ENCODE measurements around the gene MYCBP2. TPM values are rescaled to one million over a fixed set of nuclear protein-coding genes. Genes with fewer than 3 reads are reported as not detected.
"Not testable (repeated sequence)": the region's sequence is repeated elsewhere in the genome, so short reads cannot be mapped to it uniquely, and the experiment has no call there.

MYCBP2 gene
- polyA plus RNA-seq, 1 of the 3 experiments (the other 2 are of a cell fraction), result 18.5 TPM

DNA sequence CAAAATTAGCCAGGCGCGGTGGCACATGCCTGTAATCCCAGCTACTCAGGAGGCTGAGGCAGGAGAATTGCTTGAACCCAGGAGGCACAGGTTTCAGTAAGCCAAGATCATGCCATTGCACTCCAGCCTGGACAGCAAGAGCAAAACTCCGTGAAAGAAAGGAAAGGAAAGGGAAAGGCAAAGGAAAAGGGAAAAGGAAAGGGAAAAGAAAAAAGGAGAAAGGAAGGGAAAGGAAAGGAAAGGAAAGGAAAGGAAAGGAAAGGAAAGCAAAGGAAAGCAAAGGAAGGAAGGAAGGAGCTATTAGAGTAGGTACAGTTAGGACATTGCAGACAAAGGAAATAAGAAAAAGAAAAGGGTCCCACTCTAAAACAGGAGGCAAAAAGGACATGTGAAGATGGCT, 41.3 kb downstream of the MYCBP2 start:
- H3F3A ChIP-seq (replicated peaks; ENCODE audit: insufficient read depth); H4K20me1 ChIP-seq (ENCODE audit: insufficient read depth); DNase-seq; CTCF ChIA-PET; H3K79me2 ChIP-seq (ENCODE audit: insufficient read depth); H3K9me2 ChIP-seq; H3K27me3 ChIP-seq (ENCODE audit: insufficient read depth); H3K9me3 ChIP-seq; H2AFZ ChIP-seq (ENCODE audit: low read depth); H3K4me3 ChIP-seq (ENCODE audit: low read depth in 2 of 2, low read length in 1 of 2); POLR2A ChIA-PET; H3K36me3 ChIP-seq (replicated peaks in 1 of 2; ENCODE audit: control insufficient read depth in 1 of 2, insufficient read depth in 2 of 2, low read length in 1 of 2); H3K9ac ChIP-seq; H3K4me1 ChIP-seq (ENCODE audit: control insufficient read depth in 1 of 2, insufficient read depth in 2 of 2, low read depth in 1 of 2, low read length in 1 of 2); H3K27ac ChIP-seq (ENCODE audit: low read depth in 2 of 2, low read length in 1 of 2); H3K4me2 ChIP-seq: not testable (repeated sequence)
- 90% methylated on average over 3 of the region's 3 CpGs for WGBS (ENCODE audit: low lambda C conversion rate)

DNA sequence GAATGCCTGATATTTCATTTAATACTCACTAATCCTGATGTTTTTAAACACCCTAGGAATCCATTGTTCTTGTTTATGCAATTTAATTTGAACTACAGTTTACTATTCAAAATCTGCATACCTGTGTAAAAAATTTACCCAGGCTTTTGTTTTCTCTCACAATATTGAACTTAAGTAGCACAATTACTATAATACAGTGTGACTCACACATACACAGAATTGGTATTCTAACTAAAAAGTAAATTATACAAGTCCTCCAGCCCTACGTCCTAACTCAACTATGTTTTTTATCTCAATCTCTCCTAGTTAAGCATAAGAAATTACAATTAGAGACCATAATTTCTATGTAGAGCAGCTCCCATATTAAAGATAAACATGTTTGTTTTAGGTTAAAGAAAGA, 41.8 kb downstream of the MYCBP2 start:
- CTCF ChIA-PET, result no interaction called here
- H3K27ac ChIP-seq (ENCODE audit: low read depth in 2 of 2, low read length in 1 of 2), result no peak overlapping the region
- no peaks in the 10 kb centered on the region for H3K9me3 ChIP-seq
- no peaks in the 10 kb centered on the region for H3K9me2 ChIP-seq
- 96% methylated on average over 1 of the region's 1 CpG for WGBS (ENCODE audit: low lambda C conversion rate)
- H3K4me2 ChIP-seq, result no peak overlapping the region
- no peaks in the 10 kb centered on the region for H3K79me2 ChIP-seq (ENCODE audit: insufficient read depth)
- no peak for TF ChIP-seq GABPA (IDR thresholded peaks at IDR 0.05; ENCODE audit: low read depth)
- TF ChIP-seq FOXM1 (IDR thresholded peaks at IDR 0.05; ENCODE audit: low read depth), result no peak
- no peak for TF ChIP-seq CHD2 (IDR thresholded peaks at IDR 0.05; ENCODE audit: low read length, partially characterized antibody)
- no peak for TF ChIP-seq MXI1 (IDR thresholded peaks at IDR 0.05; ENCODE audit: low read depth, low read length)
- TF ChIP-seq, protein P1, sequence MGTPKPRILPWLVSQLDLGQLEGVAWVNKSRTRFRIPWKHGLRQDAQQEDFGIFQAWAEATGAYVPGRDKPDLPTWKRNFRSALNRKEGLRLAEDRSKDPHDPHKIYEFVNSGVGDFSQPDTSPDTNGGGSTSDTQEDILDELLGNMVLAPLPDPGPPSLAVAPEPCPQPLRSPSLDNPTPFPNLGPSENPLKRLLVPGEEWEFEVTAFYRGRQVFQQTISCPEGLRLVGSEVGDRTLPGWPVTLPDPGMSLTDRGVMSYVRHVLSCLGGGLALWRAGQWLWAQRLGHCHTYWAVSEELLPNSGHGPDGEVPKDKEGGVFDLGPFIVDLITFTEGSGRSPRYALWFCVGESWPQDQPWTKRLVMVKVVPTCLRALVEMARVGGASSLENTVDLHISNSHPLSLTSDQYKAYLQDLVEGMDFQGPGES (IDR thresholded peaks at IDR 0.05; ENCODE audit: low read depth, low read length), result no peak
- TF ChIP-seq, protein P2, sequence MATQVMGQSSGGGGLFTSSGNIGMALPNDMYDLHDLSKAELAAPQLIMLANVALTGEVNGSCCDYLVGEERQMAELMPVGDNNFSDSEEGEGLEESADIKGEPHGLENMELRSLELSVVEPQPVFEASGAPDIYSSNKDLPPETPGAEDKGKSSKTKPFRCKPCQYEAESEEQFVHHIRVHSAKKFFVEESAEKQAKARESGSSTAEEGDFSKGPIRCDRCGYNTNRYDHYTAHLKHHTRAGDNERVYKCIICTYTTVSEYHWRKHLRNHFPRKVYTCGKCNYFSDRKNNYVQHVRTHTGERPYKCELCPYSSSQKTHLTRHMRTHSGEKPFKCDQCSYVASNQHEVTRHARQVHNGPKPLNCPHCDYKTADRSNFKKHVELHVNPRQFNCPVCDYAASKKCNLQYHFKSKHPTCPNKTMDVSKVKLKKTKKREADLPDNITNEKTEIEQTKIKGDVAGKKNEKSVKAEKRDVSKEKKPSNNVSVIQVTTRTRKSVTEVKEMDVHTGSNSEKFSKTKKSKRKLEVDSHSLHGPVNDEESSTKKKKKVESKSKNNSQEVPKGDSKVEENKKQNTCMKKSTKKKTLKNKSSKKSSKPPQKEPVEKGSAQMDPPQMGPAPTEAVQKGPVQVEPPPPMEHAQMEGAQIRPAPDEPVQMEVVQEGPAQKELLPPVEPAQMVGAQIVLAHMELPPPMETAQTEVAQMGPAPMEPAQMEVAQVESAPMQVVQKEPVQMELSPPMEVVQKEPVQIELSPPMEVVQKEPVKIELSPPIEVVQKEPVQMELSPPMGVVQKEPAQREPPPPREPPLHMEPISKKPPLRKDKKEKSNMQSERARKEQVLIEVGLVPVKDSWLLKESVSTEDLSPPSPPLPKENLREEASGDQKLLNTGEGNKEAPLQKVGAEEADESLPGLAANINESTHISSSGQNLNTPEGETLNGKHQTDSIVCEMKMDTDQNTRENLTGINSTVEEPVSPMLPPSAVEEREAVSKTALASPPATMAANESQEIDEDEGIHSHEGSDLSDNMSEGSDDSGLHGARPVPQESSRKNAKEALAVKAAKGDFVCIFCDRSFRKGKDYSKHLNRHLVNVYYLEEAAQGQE (IDR thresholded peaks at IDR 0.05; ENCODE audit: low read depth, low read length), result no peak
- TF ChIP-seq, protein P3, sequence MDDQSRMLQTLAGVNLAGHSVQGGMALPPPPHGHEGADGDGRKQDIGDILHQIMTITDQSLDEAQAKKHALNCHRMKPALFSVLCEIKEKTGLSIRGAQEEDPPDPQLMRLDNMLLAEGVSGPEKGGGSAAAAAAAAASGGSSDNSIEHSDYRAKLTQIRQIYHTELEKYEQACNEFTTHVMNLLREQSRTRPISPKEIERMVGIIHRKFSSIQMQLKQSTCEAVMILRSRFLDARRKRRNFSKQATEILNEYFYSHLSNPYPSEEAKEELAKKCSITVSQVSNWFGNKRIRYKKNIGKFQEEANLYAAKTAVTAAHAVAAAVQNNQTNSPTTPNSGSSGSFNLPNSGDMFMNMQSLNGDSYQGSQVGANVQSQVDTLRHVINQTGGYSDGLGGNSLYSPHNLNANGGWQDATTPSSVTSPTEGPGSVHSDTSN (IDR thresholded peaks at IDR 0.05), result no peak
- no peak for TF ChIP-seq YY1 (IDR thresholded peaks at IDR 0.05; ENCODE audit: low read depth)
- no peak for TF ChIP-seq NFIC (IDR thresholded peaks at IDR 0.05; ENCODE audit: borderline replicate concordance)
- TF ChIP-seq, protein P4, sequence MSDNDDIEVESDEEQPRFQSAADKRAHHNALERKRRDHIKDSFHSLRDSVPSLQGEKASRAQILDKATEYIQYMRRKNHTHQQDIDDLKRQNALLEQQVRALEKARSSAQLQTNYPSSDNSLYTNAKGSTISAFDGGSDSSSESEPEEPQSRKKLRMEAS (IDR thresholded peaks at IDR 0.05; ENCODE audit: low read depth), result no peak
- TF ChIP-seq, protein P5, sequence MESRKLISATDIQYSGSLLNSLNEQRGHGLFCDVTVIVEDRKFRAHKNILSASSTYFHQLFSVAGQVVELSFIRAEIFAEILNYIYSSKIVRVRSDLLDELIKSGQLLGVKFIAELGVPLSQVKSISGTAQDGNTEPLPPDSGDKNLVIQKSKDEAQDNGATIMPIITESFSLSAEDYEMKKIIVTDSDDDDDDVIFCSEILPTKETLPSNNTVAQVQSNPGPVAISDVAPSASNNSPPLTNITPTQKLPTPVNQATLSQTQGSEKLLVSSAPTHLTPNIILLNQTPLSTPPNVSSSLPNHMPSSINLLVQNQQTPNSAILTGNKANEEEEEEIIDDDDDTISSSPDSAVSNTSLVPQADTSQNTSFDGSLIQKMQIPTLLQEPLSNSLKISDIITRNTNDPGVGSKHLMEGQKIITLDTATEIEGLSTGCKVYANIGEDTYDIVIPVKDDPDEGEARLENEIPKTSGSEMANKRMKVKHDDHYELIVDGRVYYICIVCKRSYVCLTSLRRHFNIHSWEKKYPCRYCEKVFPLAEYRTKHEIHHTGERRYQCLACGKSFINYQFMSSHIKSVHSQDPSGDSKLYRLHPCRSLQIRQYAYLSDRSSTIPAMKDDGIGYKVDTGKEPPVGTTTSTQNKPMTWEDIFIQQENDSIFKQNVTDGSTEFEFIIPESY (IDR thresholded peaks at IDR 0.05; ENCODE audit: borderline replicate concordance, low read depth), result no peak
- TF ChIP-seq, protein P6, sequence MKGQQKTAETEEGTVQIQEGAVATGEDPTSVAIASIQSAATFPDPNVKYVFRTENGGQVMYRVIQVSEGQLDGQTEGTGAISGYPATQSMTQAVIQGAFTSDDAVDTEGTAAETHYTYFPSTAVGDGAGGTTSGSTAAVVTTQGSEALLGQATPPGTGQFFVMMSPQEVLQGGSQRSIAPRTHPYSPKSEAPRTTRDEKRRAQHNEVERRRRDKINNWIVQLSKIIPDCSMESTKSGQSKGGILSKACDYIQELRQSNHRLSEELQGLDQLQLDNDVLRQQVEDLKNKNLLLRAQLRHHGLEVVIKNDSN (IDR thresholded peaks at IDR 0.05; ENCODE audit: borderline replicate concordance, low read depth), result no peak
- no peak for TF ChIP-seq TCF12 (IDR thresholded peaks at IDR 0.05)
- no peak for TF ChIP-seq GATA2 (CRISPR knock-in tag; IDR thresholded peaks at IDR 0.05)
- TF ChIP-seq FOSL2 (IDR thresholded peaks at IDR 0.05; ENCODE audit: borderline replicate concordance, low read depth), result no peak
- H2AFZ ChIP-seq (ENCODE audit: low read depth), result no peak overlapping the region
- POLR2A ChIA-PET, result no interaction called here
- H3K36me3 ChIP-seq (replicated peaks in 1 of 2; ENCODE audit: control insufficient read depth in 1 of 2, insufficient read depth in 2 of 2, low read length in 1 of 2), result peaks cover 5 to 6% of the 10 kb centered on the region in 2 experiments
- H3K4me3 ChIP-seq (ENCODE audit: low read depth in 2 of 2, low read length in 1 of 2), result no peak overlapping the region
- H3F3A ChIP-seq (replicated peaks; ENCODE audit: insufficient read depth), result peaks cover 3% of the 10 kb centered on the region
- no peaks in the 10 kb centered on the region for H3K4me1 ChIP-seq (ENCODE audit: control insufficient read depth in 1 of 2, insufficient read depth in 2 of 2, low read depth in 1 of 2, low read length in 1 of 2)
- H4K20me1 ChIP-seq (ENCODE audit: insufficient read depth), result no peaks in the 10 kb centered on the region
- H3K9ac ChIP-seq, result no peak overlapping the region
- no peaks in the 10 kb centered on the region for H3K27me3 ChIP-seq (ENCODE audit: insufficient read depth)
- no peak for DNase-seq
